DND-41 (cell line): ENCODE measurements around the gene VSIG8.
"Not testable (repeated sequence)": the region's sequence is repeated elsewhere in the genome, so short reads cannot be mapped to it uniquely, and the experiment has no call there.

Experiments used
- ATAC-seq: fragments of 200-7000 bp; cut with Tn5 transposase; 3 replicates; pipeline ENCODE4 v1.9.1; 2021; ENCODE audit warnings: low read depth; ENCODE audit not compliant: insufficient read depth
- DNase-seq: peaks from one replicate; pipeline ENCODE4 v3.0.0-alpha.2; 2020
- H2AFZ ChIP-seq: 2 replicates; pipeline ENCODE4 v1.6.0; 2012; ENCODE audit warnings: low read depth, low read length
- H3K27ac ChIP-seq: 2 replicates; pipeline ENCODE4 v1.5.1; 2012; ENCODE audit warnings: low read length, inconsistent platforms
- H3K27me3 ChIP-seq: fragments of 200-600 bp; sonication (generic); 2 replicates; pipeline ENCODE4 v1.6.0; 2012; ENCODE audit warnings: low read length, mild to moderate bottlenecking, inconsistent platforms; ENCODE audit not compliant: insufficient read depth, poor library complexity
- H3K36me3 ChIP-seq: 2 replicates; pipeline ENCODE4 v1.5.1; 2012; ENCODE audit warnings: low read length, inconsistent platforms; ENCODE audit not compliant: insufficient read depth
- H3K4me1 ChIP-seq: 2 replicates; pipeline ENCODE4 v1.5.1; 2012; ENCODE audit warnings: mild to moderate bottlenecking, low read length; ENCODE audit not compliant: insufficient read depth
- H3K4me2 ChIP-seq: 2 replicates; pipeline ENCODE4 v1.6.0; 2012; ENCODE audit warnings: mild to moderate bottlenecking, moderate library complexity, low read length, inconsistent platforms; ENCODE audit not compliant: insufficient read depth
- H3K4me3 ChIP-seq, 2 experiments: fragments of 200-600 bp in 1 of 2; shearing (Covaris generic) in 1 of 2; 2 replicates each; pipeline ENCODE4 v1.5.1; 2012 to 2016; ENCODE audit warnings: inconsistent platforms in 2 of 2, low read length in 2 of 2, mild to moderate bottlenecking in 2 of 2, low read depth in 1 of 2, moderate library complexity in 1 of 2
- H3K79me2 ChIP-seq: 2 replicates; pipeline ENCODE4 v1.6.0; 2012; ENCODE audit warnings: low read length, inconsistent platforms; ENCODE audit not compliant: insufficient read depth
- H3K9ac ChIP-seq: 2 replicates; pipeline ENCODE4 v1.6.0; 2012; ENCODE audit warnings: low read depth, mild to moderate bottlenecking, inconsistent platforms, low read length, moderate library complexity
- H3K9me3 ChIP-seq: 2 replicates; pipeline ENCODE4 v1.5.1; 2012; ENCODE audit warnings: low read length, moderate library complexity, mild to moderate bottlenecking, inconsistent platforms; ENCODE audit not compliant: insufficient read depth, severe bottlenecking
- H4K20me1 ChIP-seq: 2 replicates; pipeline ENCODE4 v1.6.0; 2012; ENCODE audit warnings: low read length; ENCODE audit not compliant: insufficient read depth
- CTCF ChIP-seq: IDR thresholded peaks from 2 replicates; pipeline ENCODE4 v1.5.1; 2012; ENCODE audit warnings: borderline replicate concordance, low read length, moderate library complexity, mild to moderate bottlenecking; ENCODE audit not compliant: poor library complexity, severe bottlenecking; ENCODE audit errors: extremely low read depth
- EZH2 ChIP-seq: IDR thresholded peaks from 3 replicates; pipeline ENCODE4 v1.6.1; 2012; ENCODE audit warnings: borderline replicate concordance, low read depth, mild to moderate bottlenecking, moderate library complexity, low read length, inconsistent platforms; ENCODE audit not compliant: severe bottlenecking

The VSIG8 gene

GRCh38 chr1:159906960-159907359 is 44.5 kb upstream of the VSIG8 start:
- Histone ChIP-seq H2AFZ (no peak overlapping the region), H3K4me3 (no peak overlapping the region), H3K79me2 (no peaks in the 10 kb centered on the region), H3K4me2 (no peak overlapping the region), H3K27ac (no peak overlapping the region), H3K36me3 (no peaks in the 10 kb centered on the region), H3K9ac (no peak overlapping the region), H4K20me1 (no peaks in the 10 kb centered on the region), H3K27me3 (no peaks in the 10 kb centered on the region), H3K4me1 (peaks cover 17% of the 10 kb centered on the region), H3K9me3 (no peaks in the 10 kb centered on the region)
- DNase-seq (no peak), ATAC-seq (no peak)
- TF ChIP-seq CTCF (no peak), EZH2 (no peak)

- H3K27me3 ChIP-seq, ATAC-seq, DNase-seq, H2AFZ ChIP-seq, H4K20me1 ChIP-seq, H3K4me3 ChIP-seq, H3K4me2 ChIP-seq, H3K36me3 ChIP-seq, H3K4me1 ChIP-seq, H3K79me2 ChIP-seq, H3K27ac ChIP-seq, H3K9ac ChIP-seq, H3K9me3 ChIP-seq: not testable (repeated sequence)
These were observed 41.6 kb upstream of the VSIG8 start for GRCh38 chr1:159904036-159904435.

GRCh38 chr1:159902541-159902940 is 40.1 kb upstream of the VSIG8 start:
- no peak overlapping the region for H3K27ac ChIP-seq
- H3K36me3 ChIP-seq = no peaks in the 10 kb centered on the region
- no peaks in the 10 kb centered on the region for H4K20me1 ChIP-seq
- H3K27me3 ChIP-seq = no peaks in the 10 kb centered on the region
- H2AFZ ChIP-seq = no peak overlapping the region
- no peak for TF ChIP-seq EZH2
- no peak for TF ChIP-seq CTCF
- H3K9ac ChIP-seq = no peak overlapping the region
- H3K9me3 ChIP-seq = no peaks in the 10 kb centered on the region
- no peak overlapping the region for H3K4me2 ChIP-seq
- H3K4me3 ChIP-seq = no peak overlapping the region
- H3K79me2 ChIP-seq = no peaks in the 10 kb centered on the region
- no peaks in the 10 kb centered on the region for H3K4me1 ChIP-seq
- DNase-seq (no peak), ATAC-seq (no peak)

GRCh38 chr1:159900755-159901360 is 38.4 kb upstream of the VSIG8 start:
- Histone ChIP-seq H3K36me3 (no peaks in the 10 kb centered on the region), H3K4me1 (no peaks in the 10 kb centered on the region), H3K27ac (no peak overlapping the region), H3K9ac (no peak overlapping the region), H4K20me1 (no peaks in the 10 kb centered on the region), H3K4me2 (no peak overlapping the region), H2AFZ (no peak overlapping the region), H3K4me3 (no peak overlapping the region), H3K27me3 (no peaks in the 10 kb centered on the region), H3K9me3 (no peaks in the 10 kb centered on the region), H3K79me2 (no peaks in the 10 kb centered on the region)
- ATAC-seq (no peak), DNase-seq (no peak)
- TF ChIP-seq EZH2 = no peak
- TF ChIP-seq CTCF = no peak
